ENCODE results near the gene NME7.

Gene NME7

DNA sequence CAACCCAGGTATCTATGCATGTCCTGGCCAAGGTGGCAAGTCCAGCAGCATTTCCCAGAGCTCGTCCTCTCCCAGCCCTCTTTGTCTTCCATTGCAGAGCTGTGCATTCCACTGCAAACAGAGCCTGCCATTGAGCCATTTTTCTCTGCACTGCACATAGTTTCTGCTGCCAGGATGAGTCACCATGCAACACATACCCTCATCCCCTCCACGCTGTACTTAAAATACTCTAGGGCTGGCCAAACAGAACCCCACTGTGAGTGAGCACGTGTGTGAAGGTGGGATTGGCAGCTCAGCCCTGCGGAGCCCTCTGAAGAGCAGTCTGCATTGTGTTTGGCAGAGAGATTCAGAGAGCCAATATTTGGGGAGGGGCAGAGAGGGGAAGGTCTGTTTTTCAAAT lies 265.0 kb downstream of the NME7 start:
- Histone ChIP-seq H3K27ac (no peak overlapping the region), H3K36me3 (replicated peaks) (no peaks in the 10 kb centered on the region), H3K4me3 (ENCODE audit: low read depth, low read length) (no peak overlapping the region), H3K27me3 (replicated peaks) (no peaks in the 10 kb centered on the region)
- in situ Hi-C loops (cut with HindIII; ENCODE audit: low pct_ligation_motif_present, low sequenced_read_pairs), result no loop called here
- no peak for TF ChIP-seq CTCF (IDR thresholded peaks at IDR 0.05; ENCODE audit: low read depth, low read length, missing control alignments)
- DNase-seq, result peak; percentile 75

GRCh38 chr1:169100651-169101088 lies 266.9 kb downstream of the NME7 start:
- TF ChIP-seq CTCF (IDR thresholded peaks at IDR 0.05; ENCODE audit: low read depth, low read length, missing control alignments), result no peak
- no peaks in the 10 kb centered on the region for H3K27me3 ChIP-seq (replicated peaks)
- no peak for DNase-seq
- no peaks in the 10 kb centered on the region for H3K36me3 ChIP-seq (replicated peaks)
- no peak overlapping the region for H3K4me3 ChIP-seq (ENCODE audit: low read depth, low read length)
- in situ Hi-C loops (cut with HindIII; ENCODE audit: low pct_ligation_motif_present, low sequenced_read_pairs), result no loop called here
- no peak overlapping the region for H3K27ac ChIP-seq

- H3K36me3 ChIP-seq (replicated peaks), result no peaks in the 10 kb centered on the region
- no peak for DNase-seq
- no peaks in the 10 kb centered on the region for H3K27me3 ChIP-seq (replicated peaks)
- in situ Hi-C loops (cut with HindIII; ENCODE audit: low pct_ligation_motif_present, low sequenced_read_pairs), result no loop called here
- H3K27ac ChIP-seq, result no peak overlapping the region
- no peak for TF ChIP-seq CTCF (IDR thresholded peaks at IDR 0.05; ENCODE audit: low read depth, low read length, missing control alignments)
- no peak overlapping the region for H3K4me3 ChIP-seq (ENCODE audit: low read depth, low read length)
Observed at GRCh38 chr1:169100208-169100607, 267.4 kb downstream of the NME7 start.

- TF ChIP-seq CTCF (IDR thresholded peaks at IDR 0.05; ENCODE audit: low read depth, low read length, missing control alignments), result no peak
- no peaks in the 10 kb centered on the region for H3K36me3 ChIP-seq (replicated peaks)
- H3K27ac ChIP-seq, result no peak overlapping the region
- no peaks in the 10 kb centered on the region for H3K27me3 ChIP-seq (replicated peaks)
- in situ Hi-C loops (cut with HindIII; ENCODE audit: low pct_ligation_motif_present, low sequenced_read_pairs), result no loop called here
- no peak overlapping the region for H3K4me3 ChIP-seq (ENCODE audit: low read depth, low read length)
- DNase-seq, result no peak
Observed at GRCh38 chr1:169099561-169099960, 268.0 kb downstream of the NME7 start.

- in situ Hi-C loops (cut with HindIII; ENCODE audit: low pct_ligation_motif_present, low sequenced_read_pairs), result no loop called here
- no peaks in the 10 kb centered on the region for H3K36me3 ChIP-seq (replicated peaks)
Observed at GRCh38 chr1:169098380-169098779, 269.2 kb downstream of the NME7 start.

More at GRCh38 chr1:169098380-169098779, 269.2 kb downstream of the NME7 start:
- H3K27me3 ChIP-seq (replicated peaks), result no peaks in the 10 kb centered on the region
- no peak overlapping the region for H3K27ac ChIP-seq
- H3K4me3 ChIP-seq (ENCODE audit: low read depth, low read length), result no peak overlapping the region
- TF ChIP-seq CTCF (IDR thresholded peaks at IDR 0.05; ENCODE audit: low read depth, low read length, missing control alignments), result no peak
- no peak for DNase-seq

Measured in brain microvascular endothelial cell (primary cell).